CD4-positive, alpha-beta memory T cell (primary cell): ENCODE results near the gene ESM1. TPM values are rescaled to one million over a fixed set of nuclear protein-coding genes. Genes with fewer than 3 reads are reported as not detected.

Experiments used
- CTCF ChIA-PET: fragments of 350-600 bp; sonication (Branson Sonifier 250); formaldehyde crosslinking; loops from one replicate; lab custom pipeline; 2021; ENCODE audit warnings: inconsistent platforms; ENCODE audit not compliant: partially characterized antibody; lab: Charles Lee
- POLR2A ChIA-PET: fragments of 350-600 bp; sonication (Branson Sonifier 250); formaldehyde crosslinking; loops from one replicate; lab custom pipeline; 2021; ENCODE audit not compliant: partially characterized antibody; lab: Charles Lee
- DNase-seq, 5 donors: peaks; one replicate each; pipeline versions ENCODE4 v3.0.0 to v3.0.0-alpha.2; 2020 to 2022; ENCODE audit warnings: mixed read lengths in 1 of 5
- H3K27ac ChIP-seq: one replicate; pipeline ENCODE4 v1.7.0; 2013; ENCODE audit warnings: low read depth, low read length
- H3K27me3 ChIP-seq: 2 replicates; pipeline ENCODE4 v1.7.0; 2013; ENCODE audit warnings: mild to moderate bottlenecking, low read length, moderate library complexity; ENCODE audit not compliant: insufficient read depth
- H3K36me3 ChIP-seq: 2 replicates; pipeline ENCODE4 v1.7.0; 2013; ENCODE audit warnings: mild to moderate bottlenecking, low read length, moderate library complexity; ENCODE audit not compliant: insufficient read depth
- H3K4me1 ChIP-seq: 2 replicates; pipeline ENCODE4 v1.7.0; 2013; ENCODE audit warnings: mild to moderate bottlenecking, low read length, moderate library complexity; ENCODE audit not compliant: insufficient read depth
- H3K4me3 ChIP-seq, 2 donors: one replicate each; pipeline ENCODE4 v1.7.0; 2013; ENCODE audit warnings: low read length in 2 of 2, mild to moderate bottlenecking in 1 of 2
- H3K9me3 ChIP-seq, 2 donors: one replicate each; pipeline ENCODE4 v1.7.0; 2013; ENCODE audit warnings: low read length in 2 of 2, control low read depth in 1 of 2; ENCODE audit not compliant: control insufficient read depth in 1 of 2
- H3K27ac Mint-ChIP-seq, 7 donors: one replicate each; pipeline ENCODE4 v1.8.0; 2020 to 2021; ENCODE audit warnings: mixed read lengths in 7 of 7, mild to moderate bottlenecking in 6 of 7, inconsistent platforms in 3 of 7, moderate library complexity in 3 of 7
- H3K27me3 Mint-ChIP-seq, 2 donors: one replicate each; pipeline ENCODE4 v1.8.0; 2020 to 2021; ENCODE audit warnings: mixed read lengths in 2 of 2
- H3K36me3 Mint-ChIP-seq, 2 donors: one replicate each; pipeline ENCODE4 v1.8.0; 2020 to 2021; ENCODE audit warnings: mixed read lengths in 2 of 2, inconsistent platforms in 1 of 2, mild to moderate bottlenecking in 1 of 2
- H3K4me1 Mint-ChIP-seq, 4 donors: one replicate each; pipeline ENCODE4 v1.8.0; 2020 to 2021; ENCODE audit warnings: mixed read lengths in 4 of 4, mild to moderate bottlenecking in 1 of 4
- H3K4me3 Mint-ChIP-seq, 8 donors: one replicate each; pipeline ENCODE4 v1.8.0; 2020 to 2021; ENCODE audit warnings: mixed read lengths in 8 of 8, mild to moderate bottlenecking in 7 of 8, moderate library complexity in 6 of 8, inconsistent platforms in 3 of 8
- H3K9me3 Mint-ChIP-seq, 8 donors: one replicate each; pipeline ENCODE4 v1.8.0; 2020 to 2021; ENCODE audit warnings: mixed read lengths in 8 of 8, mild to moderate bottlenecking in 5 of 8, inconsistent platforms in 3 of 8, moderate library complexity in 1 of 8
- intact Hi-C: fragments of 100-400 bp; cut with micrococcal nuclease; formaldehyde crosslinking; loops from one replicate; pipeline ENCODE4 v1.15.1; 2023
- polyA plus RNA-seq, 2 donors: library from polyadenylated mRNA; unstranded; fragments of 300-500 nt; fragmentation: Illumina TruSeq; gene quantifications; one replicate each; pipeline ENCODE4 v1.2.3, GENCODE V29; 2021
- total RNA-seq, 2 experiments: library from RNA; stranded (reverse); gene quantifications; one replicate each; pipeline ENCODE4 v1.2.3, GENCODE V29; 2021

The ESM1 gene
- total and polyA plus RNA-seq, 4 experiments from 2014 or later = 0.99 to 1.5 (median 1.1) TPM

DNA sequence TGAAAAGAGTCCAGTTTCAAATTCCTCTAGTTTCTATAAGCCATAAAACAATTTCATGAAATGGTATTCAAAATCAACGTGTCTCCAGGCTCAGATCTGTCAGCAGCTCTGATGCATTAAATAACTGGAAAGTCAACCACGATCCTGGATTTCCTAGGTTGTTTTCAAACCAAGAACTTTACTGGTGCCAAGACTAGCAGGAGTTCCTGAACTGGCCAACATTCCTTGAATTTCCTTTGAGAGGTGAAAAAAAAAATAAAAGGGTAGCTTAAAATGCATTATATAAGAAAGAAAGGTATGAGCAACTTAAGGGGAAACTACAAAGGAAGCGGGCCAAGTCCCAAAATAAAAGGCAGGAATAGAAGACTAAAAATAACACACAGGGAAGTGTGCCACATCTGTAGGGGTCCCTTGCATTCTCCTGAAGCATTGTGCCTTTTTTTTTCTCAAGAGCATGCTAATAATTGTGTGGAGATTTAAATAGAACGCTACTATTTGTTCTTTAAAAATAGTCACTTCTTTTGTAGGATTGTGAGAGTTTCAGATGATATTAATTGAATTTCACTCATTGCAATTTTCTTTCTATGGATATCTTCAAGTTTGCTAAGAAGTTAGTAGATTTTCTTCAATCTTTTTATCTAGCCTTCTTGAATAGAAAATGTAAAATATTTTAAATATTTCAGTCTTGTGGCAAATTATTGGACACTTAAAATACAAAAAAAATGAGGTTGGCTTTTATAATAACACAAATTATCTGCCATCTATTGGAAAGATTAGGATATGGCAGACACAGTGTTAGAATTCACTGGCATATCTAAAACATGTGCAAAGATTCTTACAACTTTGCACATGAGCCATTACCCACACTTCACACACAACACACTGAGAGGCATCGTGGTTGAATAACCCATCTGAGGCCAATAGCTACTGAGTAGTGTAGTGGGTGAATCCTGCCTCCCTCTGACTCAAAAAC, 15.3 kb downstream of the ESM1 start:
- no peak for DNase-seq
- H3K27ac Mint-ChIP-seq = no peak overlapping the region
- POLR2A ChIA-PET = no interaction called here
- H3K4me1 ChIP-seq = no peaks in the 10 kb centered on the region
- H3K4me3 ChIP-seq = no peak overlapping the region
- peaks cover 0 to 2% (median 0%) of the 10 kb centered on the region in 8 donors for H3K9me3 Mint-ChIP-seq
- H3K9me3 ChIP-seq = no peaks in the 10 kb centered on the region
- H3K27ac ChIP-seq = no peak overlapping the region
- H3K4me1 Mint-ChIP-seq = peaks cover 0 to 1% (median 0%) of the 10 kb centered on the region in 4 donors
- H3K27me3 Mint-ChIP-seq = peaks cover 0 to 1% of the 10 kb centered on the region in 2 donors
- H3K36me3 Mint-ChIP-seq = no peaks in the 10 kb centered on the region
- intact Hi-C loops = no loop called here
- CTCF ChIA-PET = interaction anchor here (1.1 to 3.6 kb wide), 5 partner anchors 11 to 26 kb away, joined by 3 to 11 read pairs (median 5); no protein-coding TSS in a partner anchor
- H3K27me3 ChIP-seq = no peaks in the 10 kb centered on the region
- H3K4me3 Mint-ChIP-seq = no peak overlapping the region
- H3K36me3 ChIP-seq = no peaks in the 10 kb centered on the region

DNA sequence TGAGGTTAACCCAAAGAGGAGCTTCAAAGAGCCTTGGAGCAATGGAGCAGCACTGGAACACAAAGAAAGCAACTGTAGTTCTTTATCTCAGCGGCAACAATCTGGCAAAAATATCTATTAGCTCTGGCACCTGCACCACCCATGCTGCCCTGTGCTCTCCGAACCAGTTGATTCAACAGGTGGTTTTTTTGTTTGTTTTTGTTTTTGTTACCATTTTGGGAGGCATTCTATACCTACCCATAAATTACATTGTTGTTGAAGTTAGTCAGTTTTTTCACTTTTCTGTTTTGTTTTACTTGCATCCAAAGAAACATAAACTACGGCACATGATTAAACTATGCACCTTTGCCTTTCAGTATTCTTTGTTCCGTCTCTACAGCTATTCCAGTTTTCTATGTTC, 16.2 kb downstream of the ESM1 start:
- POLR2A ChIA-PET = no interaction called here

DNA sequence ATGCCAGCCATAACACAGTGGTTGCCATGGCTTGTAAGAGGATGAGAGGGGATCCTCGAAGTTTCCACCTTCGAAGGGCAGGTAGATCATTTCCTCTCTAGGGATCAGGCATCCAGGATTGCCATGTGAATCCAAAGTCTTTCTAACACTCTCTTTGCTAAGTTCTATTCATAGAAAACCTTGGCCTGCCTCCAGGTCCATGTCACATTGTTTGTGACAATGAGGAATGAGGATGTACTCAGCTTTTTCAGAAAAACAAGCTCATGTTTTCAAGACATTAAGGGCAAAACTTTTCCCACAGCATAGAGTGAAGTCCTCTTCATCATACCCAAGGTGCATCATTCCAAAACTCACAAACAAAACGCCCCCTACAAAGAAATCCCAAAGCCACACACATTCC, 19.6 kb downstream of the ESM1 start:
- CTCF ChIA-PET = interaction anchor here (1.4 to 2.7 kb wide), 2 partner anchors 18 to 22 kb away, joined by 3 to 16 read pairs; no protein-coding TSS in a partner anchor
- H3K4me3 ChIP-seq = no peak overlapping the region
- H3K9me3 Mint-ChIP-seq = peaks cover 0 to 4% (median 0%) of the 10 kb centered on the region in 8 donors
- H3K36me3 Mint-ChIP-seq = no peaks in the 10 kb centered on the region
- POLR2A ChIA-PET = interaction anchor here (0.8 kb wide), 1 partner anchor 11 kb away, joined by 4 read pairs; no protein-coding TSS in a partner anchor
- no peak overlapping the region for H3K27ac ChIP-seq
- peaks cover 4 to 10% (median 7%) of the 10 kb centered on the region in 4 donors for H3K4me1 Mint-ChIP-seq
- H3K36me3 ChIP-seq = no peaks in the 10 kb centered on the region
- no peaks in the 10 kb centered on the region for H3K27me3 ChIP-seq
- no peaks in the 10 kb centered on the region for H3K4me1 ChIP-seq
- H3K27ac Mint-ChIP-seq = no peak overlapping the region
- no peak overlapping the region for H3K4me3 Mint-ChIP-seq
- H3K27me3 Mint-ChIP-seq = peaks cover 0 to 1% of the 10 kb centered on the region in 2 donors
- no peaks in the 10 kb centered on the region for H3K9me3 ChIP-seq
- no peak for DNase-seq
- intact Hi-C loops = no loop called here

More for the DNA sequence above, 16.2 kb downstream of the ESM1 start:
- H3K4me3 ChIP-seq = no peak overlapping the region
- H3K4me1 ChIP-seq = no peaks in the 10 kb centered on the region
- H3K36me3 ChIP-seq = no peaks in the 10 kb centered on the region
- intact Hi-C loops = no loop called here
- no peak overlapping the region for H3K27ac ChIP-seq
- Mint-ChIP-seq H3K4me1 (peaks cover 4 to 8% (median 6%) of the 10 kb centered on the region in 4 donors), H3K27me3 (peaks cover 0 to 1% of the 10 kb centered on the region in 2 donors), H3K36me3 (no peaks in the 10 kb centered on the region), H3K4me3 (no peak overlapping the region), H3K27ac (peak overlapping the region in 1 of 7 donors; percentile 2), H3K9me3 (peaks cover 0 to 4% (median 0%) of the 10 kb centered on the region in 8 donors)
- no peak for DNase-seq
- H3K27me3 ChIP-seq = no peaks in the 10 kb centered on the region
- CTCF ChIA-PET = interaction anchor here (1.3 to 3.6 kb wide), 4 partner anchors 10 to 164 kb away, joined by 3 to 11 read pairs (median 6); no protein-coding TSS in a partner anchor
- H3K9me3 ChIP-seq = no peaks in the 10 kb centered on the region

DNA sequence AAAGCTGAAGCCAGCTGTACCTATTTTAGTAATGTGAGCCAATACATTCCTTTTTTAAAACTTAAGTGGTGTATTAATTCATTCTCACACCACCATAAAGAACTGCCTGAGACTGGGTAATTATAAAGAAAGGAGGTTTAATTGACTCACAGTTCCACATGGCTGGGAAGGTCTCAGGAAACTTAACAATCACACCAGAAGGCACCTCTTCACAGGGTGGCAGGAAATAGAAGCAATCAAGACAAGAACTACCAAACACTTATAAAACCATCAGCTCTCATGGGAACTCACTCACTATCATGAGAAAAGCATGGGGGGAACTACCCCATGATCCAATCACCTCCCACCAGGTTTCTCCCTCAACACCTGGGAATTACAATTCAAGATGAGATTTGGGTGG, 21.0 kb downstream of the ESM1 start:
- H3K4me3 Mint-ChIP-seq = no peak overlapping the region
- Histone ChIP-seq H3K4me1 (no peaks in the 10 kb centered on the region), H3K36me3 (no peaks in the 10 kb centered on the region), H3K9me3 (no peaks in the 10 kb centered on the region), H3K27me3 (no peaks in the 10 kb centered on the region), H3K27ac (no peak overlapping the region), H3K4me3 (no peak overlapping the region)
- CTCF ChIA-PET = interaction anchor here (1.2 to 1.6 kb wide), 3 partner anchors 16 to 182 kb away, joined by 3 to 8 read pairs (median 5); no protein-coding TSS in a partner anchor
- no peak for DNase-seq
- peaks cover 0 to 1% of the 10 kb centered on the region in 2 donors for H3K27me3 Mint-ChIP-seq
- H3K9me3 Mint-ChIP-seq = peaks cover 0 to 4% (median 0%) of the 10 kb centered on the region in 8 donors
- H3K4me1 Mint-ChIP-seq = peaks cover 4 to 9% (median 7%) of the 10 kb centered on the region in 4 donors
- peak overlapping the region in 2 of 7 donors; percentile 28 to 37 for H3K27ac Mint-ChIP-seq
- intact Hi-C loops = no loop called here
- H3K36me3 Mint-ChIP-seq = no peaks in the 10 kb centered on the region
- POLR2A ChIA-PET = no interaction called here

DNA sequence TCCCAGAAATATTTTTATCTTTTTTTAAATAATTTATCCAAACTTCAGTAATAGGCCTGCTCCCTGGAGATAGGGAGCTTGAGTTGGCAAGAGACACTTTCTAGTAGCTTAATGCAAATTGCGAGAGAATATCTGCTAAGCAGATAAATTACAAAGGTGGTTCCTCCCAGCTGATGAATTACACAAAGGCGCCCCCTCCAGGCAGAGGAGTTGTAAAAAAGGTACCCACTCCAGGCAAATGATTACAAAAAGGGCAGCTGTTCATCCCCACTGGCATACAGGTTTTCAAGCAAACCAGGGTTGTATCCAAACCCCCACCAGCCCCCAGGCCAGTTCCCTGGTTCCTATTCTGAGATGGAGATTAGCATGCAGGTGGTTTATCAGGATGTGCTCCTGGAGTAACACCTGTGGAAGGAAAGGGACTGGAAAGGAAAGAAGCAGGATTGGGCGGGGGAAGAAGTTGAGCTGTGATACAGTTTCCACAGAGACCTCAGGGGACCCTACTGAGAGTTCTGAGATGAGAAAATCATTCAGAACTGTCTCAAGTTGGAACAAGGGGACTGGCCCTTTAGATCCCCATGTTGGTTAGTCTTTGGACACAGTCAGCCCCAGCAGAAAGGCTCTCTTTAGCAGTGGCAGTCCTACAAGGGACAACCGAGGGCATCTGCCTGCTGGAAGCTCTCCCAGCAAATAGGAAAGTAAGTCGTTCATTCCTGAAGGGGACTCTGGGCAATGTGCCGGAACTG, 25.5 kb downstream of the ESM1 start:
- POLR2A ChIA-PET = no interaction called here
- peaks cover 0 to 3% of the 10 kb centered on the region in 2 donors for H3K27me3 Mint-ChIP-seq

DNA sequence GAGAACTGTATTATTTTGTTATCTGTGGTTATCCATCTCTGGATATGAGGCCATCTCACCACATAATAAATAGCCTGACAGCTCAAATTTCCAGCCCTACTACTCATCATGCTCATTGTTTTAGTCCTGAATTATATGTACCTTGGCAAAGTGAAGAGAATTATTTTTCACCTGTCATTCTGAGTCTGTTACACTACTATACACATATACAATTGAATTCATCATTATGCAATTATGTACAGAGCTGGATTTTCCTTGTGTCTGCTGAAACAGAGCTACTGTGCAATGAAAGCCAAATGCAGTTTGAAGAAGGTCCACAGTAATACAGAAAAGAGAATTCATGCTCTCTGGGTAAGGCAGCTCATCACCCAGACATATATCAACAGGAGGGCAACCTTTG, 28.5 kb downstream of the ESM1 start:
- H3K4me1 ChIP-seq = peaks cover 5% of the 10 kb centered on the region
- H3K4me3 Mint-ChIP-seq = no peak overlapping the region
- no peaks in the 10 kb centered on the region for H3K27me3 ChIP-seq
- no peak for DNase-seq
- POLR2A ChIA-PET = no interaction called here
- no peak overlapping the region for H3K27ac ChIP-seq
- CTCF ChIA-PET = interaction anchor here (0.9 to 1.7 kb wide), 5 partner anchors 12 to 215 kb away, joined by 3 to 4 read pairs (median 3); no protein-coding TSS in a partner anchor
- peaks cover 0 to 3% of the 10 kb centered on the region in 2 donors for H3K27me3 Mint-ChIP-seq
- H3K4me1 Mint-ChIP-seq = peaks cover 1 to 5% (median 4%) of the 10 kb centered on the region in 4 donors
- H3K9me3 ChIP-seq = no peaks in the 10 kb centered on the region
- H3K4me3 ChIP-seq = no peak overlapping the region
- no peaks in the 10 kb centered on the region for H3K36me3 ChIP-seq
- H3K36me3 Mint-ChIP-seq = no peaks in the 10 kb centered on the region
- peaks cover 0 to 29% (median 0%) of the 10 kb centered on the region in 8 donors for H3K9me3 Mint-ChIP-seq
- H3K27ac Mint-ChIP-seq = no peak overlapping the region
- intact Hi-C loops = no loop called here

More for the DNA sequence above, 25.5 kb downstream of the ESM1 start:
- Mint-ChIP-seq H3K9me3 (peaks cover 0 to 7% (median 0%) of the 10 kb centered on the region in 8 donors), H3K4me3 (no peak overlapping the region), H3K4me1 (peaks cover 6 to 12% (median 9%) of the 10 kb centered on the region in 4 donors), H3K36me3 (no peaks in the 10 kb centered on the region), H3K27ac (no peak overlapping the region)
- Histone ChIP-seq H3K9me3 (no peaks in the 10 kb centered on the region), H3K4me3 (no peak overlapping the region), H3K36me3 (no peaks in the 10 kb centered on the region), H3K27ac (no peak overlapping the region), H3K27me3 (no peaks in the 10 kb centered on the region), H3K4me1 (peaks cover 5% of the 10 kb centered on the region)
- intact Hi-C loops = no loop called here
- no peak for DNase-seq
- CTCF ChIA-PET = interaction anchor here (0.5 to 3.6 kb wide), 10 partner anchors 9 to 184 kb away, joined by 3 to 23 read pairs (median 4); partner anchors contain the start of gene ESM1
